K562 (cell line): ENCODE results near the gene DIPK2A. TPM values are rescaled to one million over a fixed set of nuclear protein-coding genes. Genes with fewer than 3 reads are reported as not detected.

ENCODE experiments used
- ATAC-seq: fragments of 200-7000 bp; cut with Tn5 transposase; 3 replicates; pipeline ENCODE4 v1.9.1; 2020; ENCODE audit warnings: moderate library complexity
- BruUV-seq: library from RNA; stranded (reverse); fragments of 400-500 nt; replicated peaks from 2 replicates; lab custom pipeline; 2021; lab: Mats Ljungman, UMichigan
- CTCF ChIA-PET: fragments of 300-600 bp; formaldehyde crosslinking; extraction: SDS; loops from one replicate; lab custom pipeline; 2021; ENCODE audit warnings: low intra/inter-chr PET ratio; lab: Yijun Ruan, JAX
- POLR2A ChIA-PET: fragments of 300-600, 350-650 bp; sonication (Branson Sonifier 250); formaldehyde crosslinking; extraction: SDS; loops from one replicate; lab custom pipeline; 2021; ENCODE audit warnings: antibody characterized with exemption, inconsistent platforms; lab: Yijun Ruan, JAX
- DNase-seq, 4 experiments: peaks; one replicate each; pipeline versions ENCODE4 v3.0.0 to v3.0.0-alpha.2; 2011 to 2018; ENCODE audit warnings: low spot score in 3 of 4, mixed read lengths in 3 of 4; ENCODE audit errors: extremely low read depth in 1 of 4
- FAIRE-seq: peaks from 2 replicates; lab custom pipeline; 2011; peaks lifted over from hg19 to GRCh38; lab: Jason Lieb, UNC
- H2AFZ ChIP-seq: 2 replicates; pipeline ENCODE4 v1.6.0; 2011; ENCODE audit warnings: low read depth, low read length, control low read depth, inconsistent platforms
- H3K27ac ChIP-seq: fragments of 200-600 bp; 3 replicates; pipeline ENCODE4 v1.8.0; 2011; ENCODE audit warnings: low read depth, mild to moderate bottlenecking, control low read depth, inconsistent platforms, low read length, moderate library complexity, mixed read lengths; ENCODE audit errors: extremely low read depth
- H3K27me3 ChIP-seq, 2 experiments: fragments of 300-600 bp in 1 of 2; 2 replicates in 1 of 2; 3 replicates in 1 of 2; pipeline versions ENCODE4 v1.6.0 to v1.8.0; 2011; ENCODE audit warnings: inconsistent platforms in 2 of 2, low read length in 2 of 2, mild to moderate bottlenecking in 1 of 2, mixed read lengths in 1 of 2, moderate library complexity in 1 of 2; ENCODE audit not compliant: control insufficient read depth in 2 of 2, insufficient read depth in 2 of 2
- H3K36me3 ChIP-seq: fragments of 300-600 bp; 3 replicates; pipeline ENCODE4 v1.8.0; 2011; ENCODE audit warnings: mild to moderate bottlenecking, low read length, inconsistent platforms; ENCODE audit not compliant: control insufficient read depth, insufficient read depth
- H3K4me1 ChIP-seq, 2 experiments: fragments of 200-600 bp in 1 of 2; replicated peaks in 1 of 2; 2 replicates in 1 of 2; 3 replicates in 1 of 2; pipeline versions ENCODE4 v1.5.1 to v1.8.0; 2011; ENCODE audit warnings: inconsistent platforms in 2 of 2, low read length in 2 of 2, mild to moderate bottlenecking in 1 of 2, mixed read lengths in 1 of 2, moderate library complexity in 1 of 2; ENCODE audit not compliant: control insufficient read depth in 2 of 2, insufficient read depth in 2 of 2
- H3K4me2 ChIP-seq: 2 replicates; pipeline ENCODE4 v1.6.1; 2011; ENCODE audit warnings: low read length, control low read depth, inconsistent platforms, mixed read lengths; ENCODE audit not compliant: insufficient read depth
- H3K4me3 ChIP-seq: fragments of 200-600 bp; sonication (generic), shearing (Covaris generic); 2 replicates; pipeline ENCODE4 v1.5.1; 2016; ENCODE audit warnings: control low read depth, inconsistent platforms
- H3K79me2 ChIP-seq: fragments of 200-600 bp; 3 replicates; pipeline ENCODE4 v1.8.0; 2011; ENCODE audit warnings: low read length, inconsistent platforms; ENCODE audit not compliant: control insufficient read depth, insufficient read depth
- H3K9ac ChIP-seq, 2 experiments: 2 replicates each; pipeline versions ENCODE4 v1.6.0 to v1.6.1; 2011; ENCODE audit warnings: low read depth in 2 of 2, low read length in 2 of 2, control low read depth in 1 of 2, inconsistent platforms in 1 of 2, mild to moderate bottlenecking in 1 of 2, mixed read lengths in 1 of 2; ENCODE audit not compliant: insufficient read depth in 1 of 2
- H3K9me1 ChIP-seq: one replicate; pipeline ENCODE4 v1.6.0; 2011; ENCODE audit warnings: inconsistent platforms, mild to moderate bottlenecking, low read length, moderate library complexity; ENCODE audit not compliant: control insufficient read depth, insufficient read depth
- H3K9me3 ChIP-seq: replicated peaks from 2 replicates; pipeline ENCODE4 v1.5.1; 2011; ENCODE audit warnings: low read depth, low read length, inconsistent platforms; ENCODE audit not compliant: control insufficient read depth, insufficient read depth
- H4K20me1 ChIP-seq: replicated peaks from 2 replicates; pipeline ENCODE4 v1.6.1; 2011; ENCODE audit warnings: low read length, inconsistent platforms, mixed read lengths; ENCODE audit not compliant: control insufficient read depth, insufficient read depth
- BCOR ChIP-seq: fragments of 450-650 bp; IDR thresholded peaks from 2 replicates; pipeline ENCODE4 v1.6.1; 2016
- FOSL1 ChIP-seq: fragments of 200-800 bp; sonication (Bioruptor generic); conservative IDR thresholded peaks from 2 replicates; pipeline ENCODE4 v1.6.1; 2016; ENCODE audit warnings: missing genetic modification characterization, missing compliant biosample characterization
- GABPB2 ChIP-seq: fragments of 250-450 bp; sonication (Bioruptor Pico); conservative IDR thresholded peaks from 2 replicates; pipeline ENCODE4 v1.5.1; 2021; ENCODE audit warnings: mild to moderate bottlenecking
- KAT2B ChIP-seq: IDR thresholded peaks from one replicate; pipeline ENCODE4 v1.6.1; 2012; ENCODE audit warnings: low read depth, mild to moderate bottlenecking, control low read depth, inconsistent platforms, low read length, moderate library complexity
- ZFP30 ChIP-seq: fragments of 250-450 bp; sonication (Bioruptor Pico); IDR thresholded peaks from 2 replicates; pipeline ENCODE4 v1.8.0; 2022; ENCODE audit warnings: moderate library complexity, mild to moderate bottlenecking, inconsistent platforms, borderline replicate concordance
- ZNF197 ChIP-seq: fragments of 200-800 bp; sonication (Bioruptor generic); IDR thresholded peaks from 2 replicates; pipeline ENCODE4 v1.6.1; 2016; ENCODE audit warnings: low read depth, missing genetic modification characterization, missing compliant biosample characterization
- ZNF583 ChIP-seq: fragments of 250-450 bp; sonication (Bioruptor Pico); IDR thresholded peaks from 2 replicates; pipeline ENCODE4 v1.4.0; 2020
- in situ Hi-C: fragments of 300-500 bp; cut with MboI; formaldehyde crosslinking; loops from 4 replicates; pipeline ENCODE4 v1.15.0; 2018; ENCODE audit warnings: inconsistent platforms, mixed read lengths
- intact Hi-C: fragments of 100-400 bp; cut with micrococcal nuclease; formaldehyde crosslinking; loops from 2 replicates; pipeline ENCODE4 v1.14.2; 2022
- polyA plus RNA-seq, 8 experiments: library from polyadenylated mRNA; depleted of rRNA in 4 of 8; stranded (reverse) in 5 of 8; unstranded in 3 of 8; fragments of >200 nt; fragmentation: Nextera tagmentation in 2 of 8; fragmentation: Illumina TruSeq in 1 of 8; extraction: Ambion mirVana in 2 of 8; extraction: Trizol in 1 of 8; gene quantifications; 2 replicates each; pipeline versions ENCODE4 v1.2.1 to v1.2.3, GENCODE V29; 2011 to 2014; ENCODE audit warnings: inconsistent platforms in 1 of 8, missing spikeins in 1 of 8
- total RNA-seq, 7 experiments: library from RNA; depleted of rRNA in 6 of 7; stranded (reverse); fragments of >200 nt in 6 of 7; fragmentation: Illumina TruSeq in 2 of 7; extraction: Trizol in 2 of 7; gene quantifications; 2 replicates each; pipeline versions ENCODE4 v1.2.1 to v1.2.3, GENCODE V29; 2011 to 2021; ENCODE audit warnings: low replicate concordance in 1 of 7
- TF ChIP-seq, protein P1 (sequence below): sonication (generic); formaldehyde crosslinking; IDR thresholded peaks from 2 replicates; pipeline ENCODE4 v1.8.0; 2022; ENCODE audit warnings: mild to moderate bottlenecking, missing genetic modification reagents

DIPK2A gene
- total and polyA plus RNA-seq, 9 of the 15 experiments (the other 6 are each of a cell fraction or from before 2014, with no cell fraction given), result 3.3 to 15.7 (median 7.8) TPM

DNA sequence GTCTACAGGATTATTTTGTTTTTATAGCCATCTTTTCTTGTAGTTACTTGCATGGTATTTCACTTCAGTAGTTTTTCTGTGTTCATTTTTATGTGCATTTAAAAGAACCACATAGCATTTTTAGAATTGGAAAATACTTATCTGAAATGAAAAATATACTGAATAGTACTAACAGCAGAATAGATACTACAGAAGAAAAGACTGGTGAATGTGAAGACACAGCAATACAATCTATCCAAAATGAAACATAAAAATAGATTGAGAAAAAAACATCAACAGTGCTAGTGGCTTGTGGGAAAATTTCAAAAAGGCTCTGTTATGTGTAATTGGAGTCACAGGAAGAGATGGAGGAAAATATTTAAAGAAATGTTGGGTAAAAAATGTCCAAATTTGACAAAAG lies 12.7 kb upstream of the DIPK2A start:
- no peak overlapping the region for H3K4me2 ChIP-seq
- CTCF ChIA-PET, result no interaction called here
- FAIRE-seq (no peak), DNase-seq (no peak), ATAC-seq (no peak)
- intact Hi-C loops, result no loop called here
- H3K4me3 ChIP-seq, result no peak overlapping the region
- no peak overlapping the region for H2AFZ ChIP-seq
- TF ChIP-seq, protein P1, sequence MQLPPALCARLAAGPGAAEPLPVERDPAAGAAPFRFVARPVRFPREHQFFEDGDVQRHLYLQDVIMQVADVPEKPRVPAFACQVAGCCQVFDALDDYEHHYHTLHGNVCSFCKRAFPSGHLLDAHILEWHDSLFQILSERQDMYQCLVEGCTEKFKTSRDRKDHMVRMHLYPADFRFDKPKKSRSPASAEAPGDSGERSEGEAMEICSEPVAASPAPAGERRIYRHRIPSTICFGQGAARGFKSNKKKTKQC (CRISPR knock-in tag), result no peak
- TF ChIP-seq ZNF583 (peak; percentile 98), BCOR (no peak), FOSL1 (no peak), GABPB2 (CRISPR knock-in tag) (no peak), ZFP30 (CRISPR knock-in tag) (peak; percentile 84; the same call in 1 of the 2 replicates), KAT2B (no peak), ZNF197 (CRISPR knock-in tag) (no peak)
- no peak overlapping the region for H3K9ac ChIP-seq
- BruUV-seq, result no TSS peak
- in situ Hi-C loops, result no loop called here
- POLR2A ChIA-PET, result interaction anchor here (1.1 kb wide), 1 partner anchor 8 kb away, joined by 5 read pairs; no protein-coding TSS in a partner anchor
- no peaks in the 10 kb centered on the region for H3K9me1 ChIP-seq
- H3K9me3 ChIP-seq, result no peaks in the 10 kb centered on the region
- H3K27ac ChIP-seq, result no peak overlapping the region
- H4K20me1 ChIP-seq, result no peaks in the 10 kb centered on the region
- no peaks in the 10 kb centered on the region for H3K36me3 ChIP-seq
- H3K27me3 ChIP-seq, result no peaks in the 10 kb centered on the region
- H3K79me2 ChIP-seq, result no peaks in the 10 kb centered on the region
- no peaks in the 10 kb centered on the region for H3K4me1 ChIP-seq
